VCaP (cell line): ENCODE results near the gene PAK4.
"Not testable (repeated sequence)": the region's sequence is repeated elsewhere in the genome, so short reads cannot be mapped to it uniquely, and the experiment has no call there.

Experiments
- H3K27ac ChIP-seq: fragments of 450-650 bp; 2 replicates; pipeline ENCODE4 v1.5.1; 2017
- TF ChIP-seq, protein P1 (sequence below): fragments of 450-650 bp; conservative IDR thresholded peaks from 2 replicates; pipeline ENCODE4 v1.5.1; 2017; ENCODE audit warnings: mild to moderate bottlenecking, moderate library complexity

The PAK4 gene

GRCh38 chr19:39083983-39084731, 41.4 kb upstream of the PAK4 start, which contains the start of gene ACP7:
TSS of gene ACP7 (plus strand) at chr19:39084368. CDS start at chr19:39085270, 902 bp downstream.
- TF ChIP-seq, protein P1, sequence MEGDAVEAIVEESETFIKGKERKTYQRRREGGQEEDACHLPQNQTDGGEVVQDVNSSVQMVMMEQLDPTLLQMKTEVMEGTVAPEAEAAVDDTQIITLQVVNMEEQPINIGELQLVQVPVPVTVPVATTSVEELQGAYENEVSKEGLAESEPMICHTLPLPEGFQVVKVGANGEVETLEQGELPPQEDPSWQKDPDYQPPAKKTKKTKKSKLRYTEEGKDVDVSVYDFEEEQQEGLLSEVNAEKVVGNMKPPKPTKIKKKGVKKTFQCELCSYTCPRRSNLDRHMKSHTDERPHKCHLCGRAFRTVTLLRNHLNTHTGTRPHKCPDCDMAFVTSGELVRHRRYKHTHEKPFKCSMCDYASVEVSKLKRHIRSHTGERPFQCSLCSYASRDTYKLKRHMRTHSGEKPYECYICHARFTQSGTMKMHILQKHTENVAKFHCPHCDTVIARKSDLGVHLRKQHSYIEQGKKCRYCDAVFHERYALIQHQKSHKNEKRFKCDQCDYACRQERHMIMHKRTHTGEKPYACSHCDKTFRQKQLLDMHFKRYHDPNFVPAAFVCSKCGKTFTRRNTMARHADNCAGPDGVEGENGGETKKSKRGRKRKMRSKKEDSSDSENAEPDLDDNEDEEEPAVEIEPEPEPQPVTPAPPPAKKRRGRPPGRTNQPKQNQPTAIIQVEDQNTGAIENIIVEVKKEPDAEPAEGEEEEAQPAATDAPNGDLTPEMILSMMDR: no peak
- H3K27ac ChIP-seq: no peak within 1 kb of the TSS

- H3K27ac ChIP-seq: no peak overlapping the region
- TF ChIP-seq, protein P1: no peak
These were observed 40.9 kb upstream of the PAK4 start for GRCh38 chr19:39084732-39085080.

DNA sequence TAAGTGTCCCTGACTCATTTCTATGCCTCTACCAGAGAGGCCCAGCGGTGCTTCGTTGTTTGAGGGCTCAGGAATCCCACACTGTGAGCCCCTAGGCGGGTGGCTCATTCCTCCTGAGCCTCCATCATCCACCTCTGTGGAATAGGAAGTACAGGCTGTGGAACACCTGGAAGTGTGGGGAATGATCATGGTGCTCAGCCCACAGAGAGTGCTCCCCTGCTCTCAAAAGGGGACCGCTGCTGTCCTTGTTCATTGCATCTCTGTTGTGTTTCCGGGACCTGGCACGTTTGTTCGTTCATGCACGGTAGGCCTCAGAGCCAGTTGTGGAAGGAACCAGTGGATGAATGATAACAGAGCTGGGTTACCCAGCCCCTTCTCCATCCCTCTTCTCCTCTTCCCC, 40.2 kb upstream of the PAK4 start:
- TF ChIP-seq, protein P1: no peak

DNA sequence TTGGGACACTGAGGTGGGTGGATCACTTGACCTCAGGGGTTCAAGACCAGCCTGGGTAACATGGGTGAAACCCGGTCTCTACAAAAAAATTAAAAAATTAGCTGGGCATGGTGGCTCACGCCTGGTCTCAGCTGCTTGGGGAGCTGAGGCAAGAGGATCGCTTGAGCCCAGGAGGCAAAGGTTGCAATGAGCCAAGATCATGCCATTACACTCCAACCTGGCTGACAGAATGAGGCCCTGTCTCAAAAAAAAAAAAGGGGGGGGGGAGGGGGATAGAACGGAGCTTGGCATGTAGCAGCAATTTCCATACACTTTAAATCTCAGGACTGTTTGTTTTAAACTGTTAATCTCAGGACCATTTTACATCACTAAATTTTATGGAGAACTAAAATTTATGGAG, 39.2 kb upstream of the PAK4 start:
- no peak overlapping the region for H3K27ac ChIP-seq
- TF ChIP-seq, protein P1: no peak

More for the DNA sequence above, 40.2 kb upstream of the PAK4 start:
- no peak overlapping the region for H3K27ac ChIP-seq

DNA sequence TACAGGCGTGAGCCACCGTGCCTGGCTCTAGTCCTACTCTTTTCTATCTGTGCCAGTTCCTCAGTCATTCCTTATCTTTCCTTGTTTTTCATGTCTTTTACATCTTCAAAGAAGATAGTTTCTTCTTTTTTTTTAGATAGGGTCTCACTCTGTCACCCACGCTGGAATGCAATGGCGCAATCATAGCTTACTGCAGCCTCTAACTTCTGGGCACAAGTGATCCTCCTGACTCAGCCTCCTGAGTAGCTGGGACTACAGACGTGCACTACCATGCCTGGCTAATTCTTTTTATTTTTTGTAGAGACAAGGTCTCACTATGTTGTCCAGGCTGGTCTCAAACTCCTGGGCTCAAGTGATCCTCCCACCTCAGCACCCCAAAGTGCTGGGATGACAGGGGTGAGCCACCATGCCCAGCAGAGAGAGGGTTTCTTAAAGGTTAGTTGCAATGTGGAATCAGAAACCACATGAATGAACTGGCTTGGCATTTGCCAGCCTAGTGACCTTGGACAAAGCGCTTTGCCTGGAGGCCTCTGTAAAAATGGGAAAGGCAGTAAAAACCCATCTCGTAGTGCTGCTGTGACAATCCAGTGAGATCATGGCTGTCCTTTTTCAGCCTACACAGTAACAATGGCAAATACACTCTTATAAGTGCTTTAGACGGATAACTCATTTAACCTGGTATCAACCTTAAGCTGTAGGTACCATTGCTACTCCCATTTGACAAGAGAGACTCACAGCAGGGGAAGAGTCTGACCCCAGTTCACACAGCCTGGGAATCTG, 37.5 kb upstream of the PAK4 start:
- H3K27ac ChIP-seq: no peak overlapping the region
- TF ChIP-seq, protein P1: no peak

DNA sequence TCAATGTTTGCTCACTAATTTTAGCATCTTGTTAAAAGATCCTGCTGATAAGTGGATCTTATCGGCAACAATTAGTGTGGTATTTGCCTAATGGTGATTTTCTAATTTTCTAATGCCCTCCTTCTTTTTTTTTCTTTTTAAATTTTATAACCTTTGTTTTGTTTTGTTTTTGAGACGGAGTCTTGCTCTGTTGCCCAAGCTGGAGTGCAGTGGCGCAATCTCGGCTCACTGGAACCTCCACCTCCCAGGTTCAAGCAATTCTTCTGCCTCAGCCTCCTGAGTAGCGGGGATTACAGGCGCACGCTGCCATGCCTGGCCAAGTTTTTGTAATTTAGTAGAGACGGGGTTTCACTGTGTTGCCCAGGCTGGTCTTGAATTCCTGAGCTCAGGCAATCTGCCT, 35.6 kb upstream of the PAK4 start:
- H3K27ac ChIP-seq: not testable (repeated sequence)

DNA sequence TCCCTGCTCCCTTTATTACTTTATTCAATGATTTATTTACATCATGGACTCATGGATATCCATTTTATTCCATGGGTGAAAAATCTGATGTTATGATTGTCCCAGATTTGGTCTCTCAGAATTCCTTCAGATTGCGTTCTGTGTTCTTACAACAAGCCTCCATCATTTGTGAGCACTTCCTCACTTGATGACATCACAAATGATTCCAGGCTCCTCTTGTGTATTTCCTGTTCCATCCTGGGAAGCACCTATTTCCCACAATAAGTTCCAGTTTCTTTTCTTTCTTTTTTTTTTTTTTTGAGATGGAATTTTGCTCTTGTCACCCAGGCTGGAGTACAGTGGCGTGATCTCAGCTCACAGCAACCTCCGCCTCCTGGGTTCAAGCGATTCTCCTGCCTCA, 34.7 kb upstream of the PAK4 start:
- TF ChIP-seq, protein P1: no peak
- no peak overlapping the region for H3K27ac ChIP-seq

- H3K27ac ChIP-seq: not testable (repeated sequence)
These were observed 29.6 kb upstream of the PAK4 start for GRCh38 chr19:39095799-39096540.
